IPS-18a (cell line): Measurements from ENCODE around the gene CTDP1.

Experiments
- H3K27ac ChIP-seq: one replicate; pipeline ENCODE4 v1.5.1; 2013; ENCODE audit warnings: low read length
- H3K27me3 ChIP-seq: one replicate; pipeline ENCODE4 v1.6.1; 2013; ENCODE audit warnings: mild to moderate bottlenecking, low read length; ENCODE audit not compliant: control insufficient read depth, insufficient read depth
- H3K36me3 ChIP-seq: one replicate; pipeline ENCODE4 v1.6.1; 2013; ENCODE audit warnings: low read depth, low read length; ENCODE audit not compliant: control insufficient read depth
- H3K4me1 ChIP-seq: one replicate; pipeline ENCODE4 v1.6.1; 2013; ENCODE audit warnings: low read depth, low read length; ENCODE audit not compliant: control insufficient read depth
- H3K4me3 ChIP-seq: one replicate; pipeline ENCODE4 v1.5.1; 2013; ENCODE audit warnings: low read length
- H3K9ac ChIP-seq: one replicate; pipeline ENCODE4 v1.6.1; 2013; ENCODE audit warnings: mild to moderate bottlenecking, low read length, moderate library complexity
- H3K9me3 ChIP-seq: one replicate; pipeline ENCODE4 v1.6.1; 2013; ENCODE audit warnings: low read depth, low read length; ENCODE audit not compliant: control insufficient read depth

CTDP1 gene

GRCh38 chr18:79768745-79769144 is 89.1 kb downstream of the CTDP1 start:
- no peaks in the 10 kb centered on the region for H3K27me3 ChIP-seq
- H3K9ac ChIP-seq = no peak overlapping the region
- H3K4me1 ChIP-seq = no peaks in the 10 kb centered on the region
- H3K36me3 ChIP-seq = no peaks in the 10 kb centered on the region
- no peak overlapping the region for H3K27ac ChIP-seq
- peaks cover 2% of the 10 kb centered on the region for H3K9me3 ChIP-seq
- H3K4me3 ChIP-seq = no peak overlapping the region

- Histone ChIP-seq H3K27me3 (no peaks in the 10 kb centered on the region), H3K9ac (no peak overlapping the region), H3K4me3 (no peak overlapping the region), H3K27ac (no peak overlapping the region), H3K4me1 (no peaks in the 10 kb centered on the region), H3K9me3 (peaks cover 2% of the 10 kb centered on the region), H3K36me3 (no peaks in the 10 kb centered on the region)
These were observed 90.3 kb downstream of the CTDP1 start for GRCh38 chr18:79769698-79770500.

GRCh38 chr18:79770501-79770815 is 90.9 kb downstream of the CTDP1 start:
- no peak overlapping the region for H3K27ac ChIP-seq
- no peaks in the 10 kb centered on the region for H3K4me1 ChIP-seq
- peaks cover 2% of the 10 kb centered on the region for H3K9me3 ChIP-seq
- H3K36me3 ChIP-seq = no peaks in the 10 kb centered on the region
- H3K9ac ChIP-seq = no peak overlapping the region
- H3K27me3 ChIP-seq = no peaks in the 10 kb centered on the region
- H3K4me3 ChIP-seq = no peak overlapping the region

GRCh38 chr18:79770826-79771225 is 91.2 kb downstream of the CTDP1 start:
- Histone ChIP-seq H3K4me3 (no peak overlapping the region), H3K9ac (no peak overlapping the region), H3K27me3 (no peaks in the 10 kb centered on the region), H3K36me3 (no peaks in the 10 kb centered on the region), H3K9me3 (peaks cover 2% of the 10 kb centered on the region), H3K4me1 (no peaks in the 10 kb centered on the region), H3K27ac (no peak overlapping the region)

- Histone ChIP-seq H3K4me3 (no peak overlapping the region), H3K9me3 (peaks cover 2% of the 10 kb centered on the region), H3K27me3 (no peaks in the 10 kb centered on the region), H3K4me1 (no peaks in the 10 kb centered on the region), H3K9ac (no peak overlapping the region), H3K27ac (no peak overlapping the region), H3K36me3 (no peaks in the 10 kb centered on the region)
These were observed 92.0 kb downstream of the CTDP1 start for GRCh38 chr18:79771446-79772107.

- no peaks in the 10 kb centered on the region for H3K27me3 ChIP-seq
- peaks cover 2% of the 10 kb centered on the region for H3K9me3 ChIP-seq
- H3K4me3 ChIP-seq = no peak overlapping the region
- H3K36me3 ChIP-seq = no peaks in the 10 kb centered on the region
- no peaks in the 10 kb centered on the region for H3K4me1 ChIP-seq
- H3K9ac ChIP-seq = no peak overlapping the region
- H3K27ac ChIP-seq = no peak overlapping the region
These were observed 92.7 kb downstream of the CTDP1 start for GRCh38 chr18:79772108-79772864.

GRCh38 chr18:79772865-79773696 is 93.5 kb downstream of the CTDP1 start:
- Histone ChIP-seq H3K27ac (no peak overlapping the region), H3K9ac (no peak overlapping the region), H3K9me3 (no peaks in the 10 kb centered on the region), H3K27me3 (no peaks in the 10 kb centered on the region), H3K4me3 (no peak overlapping the region), H3K4me1 (no peaks in the 10 kb centered on the region), H3K36me3 (no peaks in the 10 kb centered on the region)

- H3K36me3 ChIP-seq = no peaks in the 10 kb centered on the region
- no peaks in the 10 kb centered on the region for H3K4me1 ChIP-seq
- no peak overlapping the region for H3K27ac ChIP-seq
- no peak overlapping the region for H3K9ac ChIP-seq
- no peaks in the 10 kb centered on the region for H3K9me3 ChIP-seq
- no peak overlapping the region for H3K4me3 ChIP-seq
- H3K27me3 ChIP-seq = no peaks in the 10 kb centered on the region
These were observed 94.5 kb downstream of the CTDP1 start for GRCh38 chr18:79774111-79774510.

GRCh38 chr18:79775441-79776221 is 96.0 kb downstream of the CTDP1 start:
- no peak overlapping the region for H3K9ac ChIP-seq
- H3K27ac ChIP-seq = no peak overlapping the region
- no peak overlapping the region for H3K4me3 ChIP-seq
- H3K4me1 ChIP-seq = no peaks in the 10 kb centered on the region
- H3K36me3 ChIP-seq = no peaks in the 10 kb centered on the region
- H3K9me3 ChIP-seq = no peaks in the 10 kb centered on the region
- no peaks in the 10 kb centered on the region for H3K27me3 ChIP-seq

GRCh38 chr18:79776674-79777073 is 97.1 kb downstream of the CTDP1 start:
- no peak overlapping the region for H3K4me3 ChIP-seq
- H3K27me3 ChIP-seq = no peaks in the 10 kb centered on the region
- no peaks in the 10 kb centered on the region for H3K9me3 ChIP-seq
- H3K4me1 ChIP-seq = no peaks in the 10 kb centered on the region
- no peaks in the 10 kb centered on the region for H3K36me3 ChIP-seq
- H3K27ac ChIP-seq = no peak overlapping the region
- H3K9ac ChIP-seq = no peak overlapping the region
